SK-N-MC (cell line): ENCODE measurements around the gene ZBTB18.

Experiments
- DNase-seq: peaks from one replicate; pipeline ENCODE4 v3.0.0-alpha.2; 2011; ENCODE audit warnings: low read depth, low spot score
- H3K27ac ChIP-seq: fragments of 200-600 bp; sonication (generic); 2 replicates; pipeline ENCODE4 v1.5.1; 2016; ENCODE audit warnings: mixed run types
- H3K36me3 ChIP-seq: fragments of 200-600 bp; sonication (generic); 2 replicates; pipeline ENCODE4 v1.6.1; 2017; ENCODE audit warnings: antibody characterized with exemption, low read length, mixed read lengths; ENCODE audit not compliant: insufficient read depth
- H3K4me3 ChIP-seq: fragments of 200-600 bp; sonication (generic); 2 replicates; pipeline ENCODE4 v1.5.1; 2016
- H3K9ac ChIP-seq: fragments of 200-600 bp; sonication (generic); 2 replicates; pipeline ENCODE4 v1.8.0; 2017; ENCODE audit warnings: mixed run types, mixed read lengths; ENCODE audit not compliant: insufficient read length
- H3K9me3 ChIP-seq: fragments of 200-600 bp; sonication (generic); 2 replicates; pipeline ENCODE4 v1.6.1; 2017; ENCODE audit warnings: low read depth, mild to moderate bottlenecking, antibody characterized with exemption, low read length, moderate library complexity, mixed read lengths
- EZH2 ChIP-seq: fragments of 200-600 bp; sonication (generic); IDR thresholded peaks from one replicate; pipeline ENCODE4 v1.6.1; 2017; ENCODE audit warnings: antibody characterized with exemption
- FOXP2 ChIP-seq: optimal IDR thresholded peaks from 2 replicates; pipeline ENCODE3; 2011; ENCODE audit warnings: mild to moderate bottlenecking, moderate library complexity; ENCODE audit not compliant: insufficient read depth; ENCODE audit errors: extremely low read length, control extremely low read depth
- POLR2AphosphoS5 ChIP-seq: IDR thresholded peaks from 2 replicates; pipeline ENCODE4 v1.6.1; 2012; ENCODE audit warnings: mild to moderate bottlenecking, low read depth, low read length, borderline replicate concordance

The ZBTB18 gene

GRCh38 chr1:244100704-244101453 lies 49.8 kb downstream of the ZBTB18 start:
- DNase-seq: no peak
- no peak overlapping the region for H3K27ac ChIP-seq
- TF ChIP-seq FOXP2: no peak
- TF ChIP-seq POLR2AphosphoS5: no peak
- TF ChIP-seq EZH2: no peak
- no peak overlapping the region for H3K9ac ChIP-seq
- H3K4me3 ChIP-seq: no peak overlapping the region
- H3K9me3 ChIP-seq: no peaks in the 10 kb centered on the region
- no peaks in the 10 kb centered on the region for H3K36me3 ChIP-seq

GRCh38 chr1:244102046-244102445 lies 51.0 kb downstream of the ZBTB18 start:
- Histone ChIP-seq H3K27ac (no peak overlapping the region), H3K9me3 (no peaks in the 10 kb centered on the region), H3K9ac (no peak overlapping the region), H3K36me3 (no peaks in the 10 kb centered on the region), H3K4me3 (no peak overlapping the region)
- no peak for DNase-seq
- no peak for TF ChIP-seq FOXP2
- TF ChIP-seq POLR2AphosphoS5: no peak
- TF ChIP-seq EZH2: no peak

DNA sequence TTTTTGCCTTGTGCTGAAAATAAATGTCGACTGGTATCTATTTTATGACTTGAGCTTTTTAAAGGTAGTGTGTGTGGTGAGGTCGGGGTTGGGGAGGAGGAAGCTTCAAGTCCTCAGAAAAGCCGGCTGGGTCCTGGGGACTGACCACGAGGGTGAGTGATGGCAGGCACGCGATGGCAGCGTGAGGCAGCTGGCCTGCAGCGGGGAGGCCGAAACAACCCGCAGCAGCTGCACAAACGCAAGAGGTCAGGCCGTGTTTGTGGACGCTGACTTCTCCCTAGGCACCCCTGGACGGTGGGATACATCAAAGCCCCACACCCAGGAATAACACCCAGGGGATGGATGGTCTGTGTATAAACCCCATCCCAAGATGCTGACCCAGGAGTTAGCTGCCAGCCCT lies 51.4 kb downstream of the ZBTB18 start:
- Histone ChIP-seq H3K9ac (no peak overlapping the region), H3K36me3 (no peaks in the 10 kb centered on the region), H3K9me3 (no peaks in the 10 kb centered on the region), H3K27ac (no peak overlapping the region), H3K4me3 (no peak overlapping the region)
- no peak for DNase-seq
- no peak for TF ChIP-seq EZH2
- TF ChIP-seq POLR2AphosphoS5: no peak
- TF ChIP-seq FOXP2: no peak

- no peak for DNase-seq
- H3K9me3 ChIP-seq: no peaks in the 10 kb centered on the region
- no peak overlapping the region for H3K4me3 ChIP-seq
- TF ChIP-seq POLR2AphosphoS5 (no peak), EZH2 (no peak), FOXP2 (no peak)
- no peaks in the 10 kb centered on the region for H3K36me3 ChIP-seq
- no peak overlapping the region for H3K9ac ChIP-seq
- no peak overlapping the region for H3K27ac ChIP-seq
These were observed 53.4 kb downstream of the ZBTB18 start for GRCh38 chr1:244104309-244105060.

- Histone ChIP-seq H3K36me3 (no peaks in the 10 kb centered on the region), H3K9me3 (no peaks in the 10 kb centered on the region), H3K9ac (no peak overlapping the region), H3K4me3 (no peak overlapping the region), H3K27ac (no peak overlapping the region)
- no peak for TF ChIP-seq FOXP2
- no peak for TF ChIP-seq POLR2AphosphoS5
- TF ChIP-seq EZH2: no peak
- no peak for DNase-seq
These were observed 55.1 kb downstream of the ZBTB18 start for GRCh38 chr1:244106176-244106575.
